GM19099 (cell line): Measurements from ENCODE around the gene LENEP.

Experiments
- POLR2A ChIP-seq: IDR thresholded peaks from 3 replicates; pipeline ENCODE4 v1.6.1; 2011; ENCODE audit warnings: low read depth; ENCODE audit not compliant: insufficient read length; ENCODE audit errors: extremely low read depth

The LENEP gene

DNA sequence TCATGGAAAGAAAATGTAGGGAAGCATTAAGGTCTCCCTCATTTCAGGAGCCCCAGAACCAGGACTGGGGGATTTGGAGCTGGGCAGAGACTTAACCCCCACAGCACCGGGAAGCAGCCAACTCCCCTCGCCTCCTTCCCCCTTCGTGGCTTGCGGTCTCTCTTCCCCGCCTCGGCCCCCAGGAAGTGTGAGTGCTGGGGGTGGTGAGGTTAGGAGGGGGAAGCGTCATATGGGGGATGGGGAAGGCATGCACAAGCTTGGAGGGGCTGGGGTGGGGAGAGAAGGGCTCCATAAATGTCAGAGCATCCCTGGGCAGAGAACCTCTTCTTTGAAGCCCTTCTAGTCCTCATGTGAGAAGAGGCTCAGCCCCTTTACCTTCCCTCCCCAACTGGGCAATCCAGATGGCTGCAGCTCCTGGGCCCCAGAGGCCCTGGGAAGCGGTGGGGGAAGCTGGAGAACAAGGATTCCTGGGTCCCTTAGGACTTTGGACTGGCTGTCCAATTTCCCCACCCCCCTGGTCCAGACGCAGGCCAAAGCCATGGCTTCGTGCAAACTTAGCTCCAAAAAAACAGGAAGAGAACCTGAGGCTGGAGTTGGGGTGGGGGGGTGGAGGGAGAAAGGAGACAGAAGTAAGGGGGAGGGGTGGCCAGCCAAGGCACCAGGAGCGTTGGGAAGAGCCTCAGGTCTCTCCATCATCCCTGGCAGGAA, 17.0 kb downstream of the LENEP start:
- no peak for TF ChIP-seq POLR2A

GRCh38 chr1:155011004-155011416, 17.6 kb downstream of the LENEP start:
- no peak for TF ChIP-seq POLR2A

- TF ChIP-seq POLR2A: no peak
Observed at GRCh38 chr1:155011437-155012025, 18.1 kb downstream of the LENEP start.

DNA sequence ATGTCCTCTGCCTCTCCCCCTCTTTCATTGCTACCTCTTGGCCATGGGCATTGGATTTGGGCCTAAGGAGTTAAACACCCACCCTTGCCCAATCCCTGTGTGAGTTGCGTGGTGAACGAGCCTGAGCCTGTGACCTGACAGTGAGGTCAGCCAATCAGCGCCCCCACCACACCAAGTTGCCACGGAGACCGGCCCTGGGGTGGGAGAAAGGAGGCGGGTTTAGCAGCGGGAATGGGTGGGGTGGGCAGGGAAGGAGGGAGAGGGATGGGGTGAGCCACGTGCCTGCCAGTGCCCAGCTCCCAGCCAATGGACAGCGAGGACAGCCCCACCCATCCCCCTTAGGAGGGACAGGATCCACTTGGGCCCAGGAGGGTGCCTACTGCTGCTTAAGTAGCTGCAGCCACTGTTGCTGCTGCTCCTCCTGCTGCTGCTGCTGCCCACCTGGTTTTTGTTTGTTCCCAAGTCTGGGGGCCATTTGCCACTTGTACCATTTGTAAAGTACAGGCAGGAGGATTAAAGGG, 18.7 kb downstream of the LENEP start:
- TF ChIP-seq POLR2A: no peak

GRCh38 chr1:155012776-155013602, 19.6 kb downstream of the LENEP start:
- no peak for TF ChIP-seq POLR2A

DNA sequence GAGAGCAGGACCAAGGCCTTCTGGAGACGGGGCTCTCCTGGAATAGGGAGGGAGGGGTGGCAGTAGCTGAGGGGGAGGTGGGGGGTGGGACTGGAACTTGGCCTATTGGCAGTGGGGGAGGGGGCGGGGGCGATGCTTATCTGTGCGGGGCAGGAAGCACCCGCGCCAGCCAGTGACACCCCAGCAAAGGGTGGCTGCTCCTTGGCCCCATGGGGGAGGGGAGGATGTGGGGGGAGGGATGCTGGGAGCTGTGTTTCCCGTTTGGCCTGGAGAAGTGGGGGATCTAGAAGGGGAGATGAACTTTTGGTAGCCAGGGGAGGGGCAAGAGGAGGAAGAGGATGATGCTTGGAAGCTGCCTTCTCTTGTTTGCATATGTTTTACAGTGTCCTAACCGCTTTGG, 20.2 kb downstream of the LENEP start:
- no peak for TF ChIP-seq POLR2A

DNA sequence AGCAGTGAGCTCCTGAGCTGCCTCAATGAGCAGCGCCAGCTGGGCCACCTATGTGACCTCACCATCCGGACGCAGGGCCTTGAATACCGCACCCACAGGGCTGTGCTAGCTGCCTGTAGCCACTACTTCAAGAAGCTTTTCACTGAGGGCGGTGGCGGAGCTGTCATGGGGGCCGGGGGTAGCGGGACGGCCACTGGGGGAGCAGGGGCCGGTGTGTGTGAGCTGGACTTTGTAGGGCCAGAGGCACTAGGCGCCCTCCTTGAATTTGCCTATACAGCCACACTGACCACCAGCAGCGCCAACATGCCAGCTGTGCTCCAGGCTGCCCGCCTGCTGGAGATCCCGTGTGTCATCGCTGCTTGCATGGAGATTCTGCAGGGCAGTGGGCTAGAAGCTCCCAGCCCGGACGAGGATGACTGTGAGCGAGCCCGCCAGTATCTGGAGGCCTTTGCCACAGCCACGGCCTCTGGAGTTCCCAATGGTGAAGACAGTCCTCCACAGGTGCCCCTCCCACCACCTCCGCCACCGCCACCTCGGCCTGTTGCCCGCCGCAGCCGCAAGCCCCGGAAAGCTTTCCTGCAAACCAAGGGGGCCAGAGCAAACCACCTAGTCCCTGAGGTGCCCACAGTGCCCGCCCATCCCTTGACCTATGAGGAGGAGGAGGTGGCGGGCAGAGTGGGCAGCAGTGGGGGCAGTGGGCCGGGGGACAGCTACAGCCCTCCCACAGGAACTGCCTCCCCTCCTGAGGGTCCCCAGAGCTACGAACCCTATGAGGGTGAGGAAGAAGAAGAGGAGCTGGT, 21.5 kb downstream of the LENEP start:
- TF ChIP-seq POLR2A: no peak

DNA sequence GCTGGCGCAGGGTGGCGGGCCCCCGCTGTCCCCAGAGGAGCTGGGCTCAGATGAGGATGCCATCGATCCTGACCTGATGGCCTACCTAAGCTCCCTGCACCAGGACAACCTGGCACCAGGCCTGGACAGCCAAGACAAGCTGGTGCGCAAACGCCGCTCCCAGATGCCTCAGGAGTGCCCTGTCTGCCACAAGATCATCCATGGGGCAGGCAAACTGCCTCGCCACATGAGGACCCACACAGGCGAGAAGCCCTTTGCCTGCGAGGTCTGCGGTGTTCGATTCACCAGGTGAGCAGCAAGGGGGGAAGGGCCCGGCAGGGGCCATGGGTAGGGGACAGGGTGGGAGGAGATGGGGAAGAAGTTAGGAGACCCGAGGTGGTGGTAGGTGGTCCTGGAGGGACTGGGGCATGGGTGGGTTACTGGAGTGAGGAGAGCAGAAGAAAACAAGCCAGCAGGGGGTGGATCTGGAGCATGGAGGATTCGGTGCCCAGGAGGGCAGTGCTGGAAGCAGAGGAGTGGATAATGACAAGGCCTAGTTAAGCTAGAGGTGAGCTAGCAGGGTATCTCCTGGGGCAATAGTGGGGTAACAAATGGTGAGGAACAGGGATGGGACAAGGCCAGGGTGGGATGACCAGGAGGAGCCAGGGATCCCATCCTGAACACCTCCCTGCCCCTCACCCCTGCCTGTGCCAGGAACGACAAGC, 22.3 kb downstream of the LENEP start:
- no peak for TF ChIP-seq POLR2A

GRCh38 chr1:155016231-155016831, 22.9 kb downstream of the LENEP start:
- no peak for TF ChIP-seq POLR2A

DNA sequence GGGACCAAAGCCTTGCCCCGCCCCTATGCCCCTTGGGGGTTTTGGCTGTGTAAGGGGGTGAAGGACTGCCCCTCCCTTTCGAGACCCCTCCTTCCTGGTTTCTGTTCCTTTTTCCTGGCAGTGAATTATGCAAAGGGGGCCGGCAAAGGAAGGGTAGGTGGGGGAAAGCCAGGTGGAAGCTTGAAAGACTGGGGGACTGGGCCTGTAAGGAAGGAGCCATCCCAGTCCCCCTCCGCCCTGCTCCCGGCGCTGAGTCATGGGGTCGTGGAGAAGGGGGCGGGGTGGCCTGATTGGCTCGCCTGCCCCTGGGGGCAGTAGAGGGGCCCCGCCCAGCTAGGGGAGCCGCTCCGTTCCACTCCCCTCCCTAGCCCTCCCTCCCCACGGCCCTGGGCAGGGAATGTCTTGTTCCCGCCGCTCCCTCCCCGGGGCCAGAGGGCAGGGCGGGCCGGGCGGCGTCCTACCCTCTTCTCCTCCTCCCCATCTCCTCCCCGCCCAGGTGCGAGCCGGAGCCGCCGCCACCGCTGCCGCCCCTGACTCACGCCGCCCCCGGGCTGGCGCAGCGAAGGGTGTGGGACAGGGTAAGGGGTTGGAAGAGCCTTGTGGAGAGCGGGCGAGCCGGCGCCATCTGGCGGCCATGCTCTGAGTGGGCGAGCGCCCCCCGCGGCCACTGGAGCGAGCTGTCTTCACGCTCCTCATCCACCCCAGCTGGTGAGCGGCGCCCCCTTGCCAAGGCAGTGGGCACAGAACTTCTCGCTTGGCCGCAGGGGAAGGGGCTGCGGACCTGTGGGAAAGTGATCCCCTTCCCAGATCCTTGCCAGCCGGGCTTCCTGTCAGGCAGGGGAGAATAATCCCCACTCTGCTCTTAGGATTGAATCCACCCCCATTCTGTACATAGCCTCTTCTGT, 23.9 kb downstream of the LENEP start:
- TF ChIP-seq POLR2A: peak; percentile 61

DNA sequence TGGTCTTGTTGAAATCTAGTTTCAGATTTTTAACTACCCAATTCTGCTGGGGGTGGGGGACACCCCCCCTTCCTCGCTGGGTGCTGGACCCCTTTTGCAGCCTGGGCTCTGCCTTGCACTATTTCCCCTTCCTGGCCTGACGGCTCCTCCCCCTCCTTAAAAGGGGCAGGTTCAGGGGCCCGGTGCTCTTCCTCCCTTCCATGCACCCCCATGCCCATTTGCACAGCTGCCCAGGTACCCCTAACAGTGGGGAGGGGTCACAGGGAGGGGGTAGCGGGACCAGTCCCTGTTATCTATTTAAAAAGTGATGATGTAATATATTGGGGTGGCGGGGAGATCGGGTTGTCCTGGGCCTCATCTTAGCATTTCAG, 24.5 kb downstream of the LENEP start:
- no peak for TF ChIP-seq POLR2A

DNA sequence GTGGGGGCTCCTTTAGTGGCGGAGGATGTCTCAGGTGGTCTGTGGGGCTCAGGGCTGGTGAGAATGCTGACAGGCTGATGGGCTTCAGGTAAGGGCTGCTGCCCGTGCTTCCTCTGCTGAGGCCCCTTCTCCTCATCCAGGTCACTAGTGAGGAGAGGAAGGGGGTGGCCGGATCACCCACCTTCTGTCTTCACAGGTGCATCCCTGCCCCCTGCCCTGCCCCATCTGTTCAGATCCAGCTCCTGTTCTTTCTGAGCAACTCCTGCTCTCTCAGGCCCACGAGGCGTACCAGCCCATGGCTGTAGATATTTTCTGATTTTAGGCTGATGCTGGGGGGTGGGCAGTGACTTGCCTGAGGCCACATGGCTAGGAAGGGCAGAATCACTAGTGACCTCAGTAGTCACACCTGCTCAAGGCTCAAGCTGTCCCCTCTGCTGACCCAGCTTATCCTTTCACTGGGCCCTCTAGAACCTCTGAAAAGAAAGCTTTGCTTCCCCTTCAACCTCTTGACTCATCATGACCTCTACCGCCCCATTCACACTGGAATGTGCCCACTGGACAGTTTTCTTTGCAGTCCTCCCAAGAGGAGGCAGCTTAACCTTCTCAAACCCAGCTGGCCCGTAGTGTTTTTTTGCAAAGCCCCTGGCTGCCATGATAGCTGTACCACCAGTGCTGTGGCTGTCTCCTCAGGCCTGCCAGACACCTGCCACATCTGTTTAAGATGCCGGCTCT, 25.4 kb downstream of the LENEP start:
- TF ChIP-seq POLR2A: no peak
